Measurements from ENCODE around the gene SRCAP. TPM values are rescaled to one million over a fixed set of nuclear protein-coding genes. Genes with fewer than 3 reads are reported as not detected.

SRCAP gene
- total and polyA plus RNA-seq, 2 of the 8 experiments (the other 6 are each of a cell fraction or from before 2014, with no cell fraction given), result 5.5 to 54.3 TPM

GRCh38 chr16:30766933-30767284, 67.9 kb downstream of the SRCAP start:
- H3K23ac ChIP-seq (ENCODE audit: insufficient read length), result no peak overlapping the region
- WGBS, 2 experiments (ENCODE audit: extremely low coverage in 1 of 2, insufficient coverage in 1 of 2, insufficient read length in 1 of 2, insufficient replicate concordance in 2 of 2, low coverage in 1 of 2, low lambda C conversion rate in 2 of 2, missing lambda C conversion rate in 1 of 2), result 87% methylated on average over 4 of the region's 4 CpGs; no CpG with 5 or more reads in 1 of the 2 experiments
- H2BK5ac ChIP-seq (ENCODE audit: low read depth, low read length), result no peak overlapping the region
- H4K91ac ChIP-seq (replicated peaks; ENCODE audit: insufficient read length, low read length), result no peak overlapping the region
- FAIRE-seq (no peak), DNase-seq (ENCODE audit: low read depth in 1 of 2, low spot score in 2 of 2) (no peak)
- no peak overlapping the region for H4K8ac ChIP-seq (ENCODE audit: extremely low read depth, insufficient read depth, low read length)
- H3K9me3 ChIP-seq (ENCODE audit: insufficient read depth in 2 of 2, low read depth in 1 of 2, low read length in 1 of 2), result no peaks in the 10 kb centered on the region
- H2BK12ac ChIP-seq (ENCODE audit: low read depth, low read length), result no peak overlapping the region
- peaks cover 5% of the 10 kb centered on the region; the same call in 1 of the 2 replicates for H3K23me2 ChIP-seq (ENCODE audit: low read depth, low read length)
- no peak overlapping the region for H3K14ac ChIP-seq (ENCODE audit: insufficient read length)
- H3K4ac ChIP-seq (replicated peaks; ENCODE audit: insufficient read length, low read depth, low read length), result no peak overlapping the region
- no peak overlapping the region for H3K27ac ChIP-seq (ENCODE audit: low read depth, low read length)
- ChIA-PET CTCF (ENCODE audit: partially characterized antibody) (interaction anchor here (0.7 to 1.3 kb wide), 2 partner anchors 13 to 24 kb away, joined by 3 read pairs; no protein-coding TSS in a partner anchor), POLR2A (ENCODE audit: partially characterized antibody) (interaction anchor here (0.9 to 6.6 kb wide), 5 partner anchors 8 to 56 kb away, joined by 3 to 63 read pairs (median 5); partner anchors contain the start of gene CFAP119)
- H2BK120ac ChIP-seq (replicated peaks; ENCODE audit: low read depth, low read length), result no peak overlapping the region
- H3K9ac ChIP-seq (replicated peaks in 1 of 4; ENCODE audit: extremely low read depth in 1 of 4, low read depth in 3 of 4, low read length in 3 of 4), result no peak overlapping the region
- H3K4me1 ChIP-seq (replicated peaks in 1 of 4; ENCODE audit: control insufficient read depth in 3 of 4, insufficient read depth in 4 of 4, low read length in 3 of 4), result peaks cover 0 to 5% (median under 1%) of the 10 kb centered on the region in 4 experiments; a peak in 2 of 7 replicates
- no peak overlapping the region for H3K18ac ChIP-seq (ENCODE audit: extremely low read depth, low read length)
- no peak overlapping the region for H3K4me3 ChIP-seq (ENCODE audit: extremely low read depth in 1 of 4, insufficient read depth in 2 of 4, low read depth in 3 of 4, low read length in 4 of 4)
- no peak overlapping the region for H2AFZ ChIP-seq (ENCODE audit: low read length)
- no peaks in the 10 kb centered on the region; a peak in 1 of 7 replicates for H3K27me3 ChIP-seq (replicated peaks in 1 of 4; ENCODE audit: control insufficient read depth in 3 of 4, extremely low read depth in 1 of 4, insufficient read depth in 3 of 4, low read length in 3 of 4)
- H3K36me3 ChIP-seq (ENCODE audit: control insufficient read depth in 2 of 4, insufficient read depth in 4 of 4, low read length in 3 of 4), result peaks cover 50 to 85% (median 73%) of the 10 kb centered on the region in 4 experiments
- no peak overlapping the region for H3K56ac ChIP-seq (replicated peaks; ENCODE audit: insufficient read length, low read depth, low read length)
- H4K5ac ChIP-seq (ENCODE audit: insufficient read length, low read depth, low read length), result no peak overlapping the region
- H2BK15ac ChIP-seq (ENCODE audit: low read length), result no peak overlapping the region
- H3K79me2 ChIP-seq (ENCODE audit: control insufficient read depth in 1 of 2, insufficient read depth in 2 of 2, low read length in 2 of 2), result peaks cover 4 to 20% of the 10 kb centered on the region in 2 experiments; a peak in 2 of 4 replicates
- H2BK20ac ChIP-seq (ENCODE audit: low read length), result no peak overlapping the region
- H2AK5ac ChIP-seq (ENCODE audit: low read depth, low read length), result no peak overlapping the region
- peaks cover 11 to 15% of the 10 kb centered on the region in 2 experiments for H4K20me1 ChIP-seq (replicated peaks in 1 of 2; ENCODE audit: control insufficient read depth in 1 of 2, insufficient read depth in 2 of 2, low read length in 2 of 2)
- no peak overlapping the region for H3K4me2 ChIP-seq (ENCODE audit: insufficient read depth in 1 of 2, low read depth in 2 of 2, low read length in 2 of 2)
- no peaks in the 10 kb centered on the region; the same call in 1 of the 2 replicates for H3K79me1 ChIP-seq (ENCODE audit: low read depth, low read length)
- TF ChIP-seq SIRT6 (IDR thresholded peaks at IDR 0.05; ENCODE audit: low read length) (no peak), CREB1 (IDR thresholded peaks at IDR 0.05) (no peak), PHF8 (conservative IDR thresholded peaks at IDR 0.05; ENCODE audit: low read depth, low read length) (no peak), RBBP5 (IDR thresholded peaks at IDR 0.05; ENCODE audit: borderline replicate concordance, low read depth, low read length) (no peak), HDAC2 (IDR thresholded peaks at IDR 0.05; ENCODE audit: borderline replicate concordance in 1 of 2, low read depth in 2 of 2, low read length in 2 of 2) (no peak), MAFK (IDR thresholded peaks at IDR 0.05; ENCODE audit: low read depth, low read length) (no peak), GTF2F1 (IDR thresholded peaks at IDR 0.05; ENCODE audit: borderline replicate concordance, low read depth, low read length) (no peak), SUZ12 (IDR thresholded peaks at IDR 0.05; ENCODE audit: low read length) (no peak), RXRA (IDR thresholded peaks at IDR 0.05; ENCODE audit: insufficient read depth, low read depth, low read length) (no peak), SIN3A (conservative IDR thresholded peaks at IDR 0.05 in 1 of 2, IDR thresholded peaks at IDR 0.05 in 1 of 2; ENCODE audit: low read depth in 1 of 2, low read length in 2 of 2) (no peak), EP300 (IDR thresholded peaks at IDR 0.05; ENCODE audit: borderline replicate concordance in 1 of 2, low read depth in 2 of 2, low read length in 2 of 2) (no peak), SP4 (IDR thresholded peaks at IDR 0.05; ENCODE audit: low read length) (no peak), SP1 (IDR thresholded peaks at IDR 0.05; ENCODE audit: low read depth, low read length) (no peak), ZNF274 (IDR thresholded peaks at IDR 0.05; ENCODE audit: borderline replicate concordance, extremely low read depth, low read length) (no peak)

Data from H1 (cell line).